GM12801 (cell line): ENCODE measurements around the gene DGKZ.

ENCODE experiments used
- CTCF ChIP-seq: IDR thresholded peaks from one replicate; pipeline ENCODE4 v1.5.1; 2011; ENCODE audit warnings: control low read depth; ENCODE audit not compliant: insufficient read length; ENCODE audit errors: extremely low read depth

The DGKZ gene

GRCh38 chr11:46366661-46367161 lies 19.4 kb downstream of the DGKZ start:
- no peak for TF ChIP-seq CTCF

- no peak for TF ChIP-seq CTCF
Observed at GRCh38 chr11:46367244-46367915, 20.1 kb downstream of the DGKZ start.

- no peak for TF ChIP-seq CTCF
Observed at GRCh38 chr11:46367916-46368267, 20.6 kb downstream of the DGKZ start.

GRCh38 chr11:46369458-46370152 lies 22.3 kb downstream of the DGKZ start:
- no peak for TF ChIP-seq CTCF

GRCh38 chr11:46370253-46370652 lies 23.0 kb downstream of the DGKZ start:
- no peak for TF ChIP-seq CTCF

GRCh38 chr11:46372086-46372485 lies 24.8 kb downstream of the DGKZ start:
- TF ChIP-seq CTCF = no peak

- no peak for TF ChIP-seq CTCF
Observed at GRCh38 chr11:46373787-46374740, 26.8 kb downstream of the DGKZ start.
